Globus pallidus (tissue), 1 donor: ENCODE data around the gene NELL2.
"Not testable (repeated sequence)": the region's sequence is repeated elsewhere in the genome, so short reads cannot be mapped to it uniquely, and the experiment has no call there.

Experiments used
- DNase-seq: peaks from one replicate; pipeline ENCODE4 v3.0.0-alpha.2; 2015; ENCODE audit warnings: low spot score

NELL2 gene

DNA sequence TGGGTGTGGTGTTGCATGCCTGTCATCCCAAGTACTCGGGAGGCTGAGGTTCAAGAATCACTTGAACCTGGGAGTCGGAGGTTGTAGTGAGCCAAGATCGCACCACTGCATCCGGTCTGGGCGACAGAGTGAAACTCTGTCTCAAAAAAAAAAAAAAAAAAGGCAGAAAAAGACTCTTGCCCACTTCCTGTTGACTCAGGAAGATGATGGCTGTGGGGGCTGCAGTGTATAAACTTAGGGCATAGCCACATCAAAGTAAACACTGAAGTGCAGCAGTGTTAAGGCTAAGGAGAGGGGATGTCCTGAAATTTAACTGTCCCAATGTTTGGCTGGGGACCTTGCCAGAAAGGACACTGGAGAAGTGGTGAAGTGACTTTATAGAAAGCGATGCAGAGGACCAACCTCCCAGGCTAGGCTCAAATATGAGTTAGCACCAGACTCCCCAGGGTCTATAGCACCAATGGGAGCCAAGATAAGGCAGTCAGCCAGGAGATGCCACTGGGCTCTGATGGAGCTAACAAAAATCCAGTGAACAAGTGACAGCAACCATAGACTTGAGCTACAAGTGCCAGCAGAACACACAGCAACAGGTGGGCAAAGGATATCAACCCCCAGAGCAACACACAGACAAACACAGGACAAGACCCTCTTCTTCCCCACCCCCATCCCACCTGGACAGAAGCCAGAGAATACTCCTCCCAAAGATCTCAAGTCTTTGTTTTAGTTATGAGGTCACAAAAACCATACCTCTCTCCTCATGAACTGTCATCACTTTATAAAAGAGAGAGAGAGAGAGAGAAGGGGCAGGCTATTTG is 28.0 kb downstream of the NELL2 start:
- DNase-seq: no peak

- DNase-seq: no peak
These were observed 28.7 kb downstream of the NELL2 start for GRCh38 chr12:44847403-44847802.

DNA sequence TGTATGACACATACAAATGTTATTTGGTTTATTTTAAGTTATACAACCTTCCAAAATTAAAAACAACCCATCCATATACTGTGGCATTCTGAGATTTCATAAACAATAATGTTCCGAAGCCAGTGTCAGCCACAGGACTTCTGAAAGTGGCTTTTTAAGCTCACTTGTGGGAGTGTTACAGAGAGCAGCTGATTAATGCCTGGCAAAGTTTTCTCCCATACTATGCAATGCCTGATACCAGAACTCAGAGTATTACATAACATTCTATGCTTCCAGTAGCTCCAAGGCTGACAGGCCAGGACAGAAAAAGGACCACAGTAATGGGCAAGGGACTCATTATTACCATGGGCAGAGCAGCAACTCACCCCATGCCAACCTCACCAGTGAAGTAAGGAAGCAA is 29.3 kb downstream of the NELL2 start:
- no peak for DNase-seq

GRCh38 chr12:44842669-44843068 is 33.4 kb downstream of the NELL2 start:
- no peak for DNase-seq

- no peak for DNase-seq
These were observed 36.3 kb downstream of the NELL2 start for GRCh38 chr12:44839785-44840184.

GRCh38 chr12:44837114-44837755 is 38.9 kb downstream of the NELL2 start:
- no peak for DNase-seq

DNA sequence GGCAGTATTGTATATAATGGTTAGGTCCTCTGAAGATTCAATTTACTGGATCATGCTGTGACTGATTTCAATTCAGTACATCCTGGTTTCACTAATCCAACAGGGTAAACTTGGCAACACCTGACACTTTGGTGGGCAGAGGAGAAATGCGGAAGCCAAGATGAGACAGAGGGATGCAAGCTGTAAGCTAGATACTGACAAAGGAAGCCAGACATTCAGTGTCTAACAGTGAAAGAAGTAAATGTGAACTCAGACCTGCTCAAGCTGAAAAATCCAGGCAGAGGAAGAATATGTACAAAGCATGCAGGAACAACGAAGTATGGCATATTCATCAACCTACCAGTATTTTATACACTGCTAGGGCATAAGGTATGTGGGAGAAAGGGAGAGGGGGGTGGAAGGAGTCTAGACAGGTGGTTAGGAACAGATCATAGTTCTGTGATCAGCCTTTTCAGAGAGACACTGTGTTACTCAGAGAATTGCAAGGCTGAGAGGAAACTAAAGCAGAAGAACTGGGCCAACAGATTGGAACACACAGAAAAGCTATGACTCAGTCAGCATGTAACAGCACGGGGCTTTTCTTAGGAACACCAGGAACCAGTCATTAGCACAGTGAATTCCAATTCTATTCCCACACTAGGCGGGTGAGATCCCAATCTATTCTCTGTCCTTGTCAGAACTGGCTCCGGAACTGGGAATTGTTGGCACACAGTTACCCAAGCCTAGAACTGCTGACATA is 40.3 kb downstream of the NELL2 start:
- DNase-seq: no peak

- DNase-seq: not testable (repeated sequence)
These were observed 41.1 kb downstream of the NELL2 start for GRCh38 chr12:44834996-44835395.

- no peak for DNase-seq
These were observed 42.6 kb downstream of the NELL2 start for GRCh38 chr12:44833561-44833960.

- no peak for DNase-seq
These were observed 45.5 kb downstream of the NELL2 start for GRCh38 chr12:44830566-44831055.

- DNase-seq: no peak
These were observed 47.1 kb downstream of the NELL2 start for GRCh38 chr12:44829045-44829444.

GRCh38 chr12:44827832-44828438 is 48.2 kb downstream of the NELL2 start:
- DNase-seq: no peak

DNA sequence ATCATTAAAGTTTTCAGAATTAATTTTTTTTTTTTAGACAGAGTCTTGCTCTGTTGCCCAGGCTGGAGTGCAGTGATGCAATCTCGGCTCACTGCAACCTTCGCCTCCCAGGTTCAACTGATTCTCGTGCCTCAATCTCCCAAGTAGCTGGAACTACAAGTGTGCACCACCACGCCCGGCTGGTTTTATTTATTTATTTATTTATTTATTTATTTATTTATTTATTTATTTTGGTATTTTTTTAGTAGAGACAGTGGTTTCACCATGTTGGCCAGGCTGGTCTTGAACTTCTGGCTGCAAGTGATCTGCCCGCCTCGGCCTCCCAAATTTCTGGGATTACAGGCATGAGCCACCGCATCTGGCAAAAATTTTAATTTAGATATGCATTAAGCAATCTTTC is 54.4 kb downstream of the NELL2 start:
- DNase-seq: not testable (repeated sequence)

- DNase-seq: no peak
These were observed 56.2 kb downstream of the NELL2 start for GRCh38 chr12:44819884-44820283.

- DNase-seq: no peak
These were observed 58.4 kb downstream of the NELL2 start for GRCh38 chr12:44817687-44818086.

GRCh38 chr12:44816446-44817017 is 59.6 kb downstream of the NELL2 start:
- no peak for DNase-seq

DNA sequence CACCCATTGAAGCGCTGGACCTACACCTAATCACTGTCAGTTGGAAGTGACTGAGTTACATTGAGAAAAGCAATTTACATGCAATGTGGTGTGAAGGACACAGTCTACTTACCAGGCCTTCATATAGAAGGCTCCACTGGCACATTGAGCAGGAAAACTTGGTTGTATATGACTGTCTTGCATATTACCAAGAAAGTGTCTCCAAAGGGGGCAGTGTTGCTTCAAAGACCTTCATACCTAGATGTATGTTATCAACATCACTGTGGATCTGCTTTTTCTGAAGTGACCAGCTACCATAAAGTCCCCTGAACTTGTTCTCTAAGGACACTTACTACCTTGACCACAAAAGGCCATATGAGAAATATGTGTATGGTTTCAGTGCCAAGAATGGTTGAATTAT is 64.1 kb downstream of the NELL2 start:
- no peak for DNase-seq

DNA sequence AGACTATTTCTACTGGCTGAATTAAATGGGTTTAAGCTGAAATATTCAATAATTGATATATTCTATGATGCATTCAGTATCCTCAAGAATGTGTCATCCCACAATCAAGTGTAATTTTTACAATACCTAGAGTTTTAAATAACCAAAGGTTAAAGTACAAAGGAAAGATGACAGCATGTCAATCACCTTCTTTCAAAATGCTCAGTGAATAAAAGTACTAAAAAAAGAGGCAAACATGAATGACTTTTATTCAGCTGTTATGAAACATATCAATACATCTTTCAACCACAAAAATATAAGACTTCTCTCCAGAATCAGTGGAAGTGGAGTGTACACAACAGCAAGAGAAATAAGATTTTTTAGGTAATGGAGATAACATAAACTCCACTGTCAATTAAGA is 72.0 kb downstream of the NELL2 start:
- DNase-seq: no peak

- DNase-seq: no peak
These were observed 80.1 kb downstream of the NELL2 start for GRCh38 chr12:44795970-44796369.

- no peak for DNase-seq
These were observed 87.4 kb downstream of the NELL2 start for GRCh38 chr12:44788731-44789130.

DNA sequence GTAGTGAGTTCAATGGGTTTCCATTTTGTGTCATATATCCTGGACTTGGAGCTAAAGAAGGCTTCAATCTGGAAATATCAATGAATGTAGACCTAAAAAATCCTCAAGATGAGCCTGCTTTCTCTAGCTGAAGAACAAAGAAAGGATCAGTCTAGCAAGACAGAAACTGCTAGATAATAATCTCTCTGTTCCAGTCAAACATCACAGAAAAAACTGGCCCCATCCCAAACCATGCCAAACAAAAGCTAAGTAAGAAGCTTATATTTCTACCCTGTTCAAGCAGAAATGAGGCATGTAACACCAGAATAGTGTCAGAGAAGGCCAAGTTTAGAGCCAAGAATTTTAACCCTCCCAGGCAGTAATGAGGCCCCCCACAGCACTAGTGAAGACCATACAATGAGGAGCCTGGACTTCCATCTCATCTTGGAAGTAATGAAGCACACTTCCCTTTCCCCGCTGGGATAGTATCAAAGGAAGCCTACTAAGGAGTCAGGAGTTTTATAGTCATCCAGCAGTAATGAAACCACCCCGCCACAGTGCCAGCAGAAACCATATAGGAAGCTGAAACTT is 95.8 kb downstream of the NELL2 start:
- DNase-seq: peak; percentile 37

GRCh38 chr12:44779766-44780165 is 96.3 kb downstream of the NELL2 start:
- DNase-seq: no peak
